Measurements from ENCODE around the gene SUCLG2. TPM values are rescaled to one million over a fixed set of nuclear protein-coding genes. Genes with fewer than 3 reads are reported as not detected.

The SUCLG2 gene
- total RNA-seq, 1 donor from 2014 or later = 94.1 TPM

DNA sequence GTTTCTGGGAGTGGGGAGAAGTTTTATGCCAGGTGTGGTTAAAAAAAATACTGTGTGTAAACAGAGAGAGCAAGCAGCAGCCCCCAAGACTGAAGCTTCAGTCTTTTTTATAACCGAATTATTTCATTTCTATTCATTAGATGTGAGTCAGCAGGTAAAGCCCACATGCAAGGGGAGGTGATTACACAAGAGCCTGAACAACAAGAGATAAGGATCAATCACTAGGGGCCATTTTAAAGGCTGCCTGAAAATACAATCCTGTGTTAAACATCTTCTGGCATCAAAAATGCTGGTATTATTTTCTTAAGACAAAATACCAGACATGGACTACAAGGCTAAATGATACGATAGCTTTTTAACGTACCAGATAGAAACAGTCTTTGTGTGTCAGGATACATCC is 217.3 kb downstream of the SUCLG2 start:
- intact Hi-C loops (cut with DNase I) = no loop called here
- ATAC-seq (ENCODE audit: poor library complexity) (no peak), DNase-seq (no peak)

DNA sequence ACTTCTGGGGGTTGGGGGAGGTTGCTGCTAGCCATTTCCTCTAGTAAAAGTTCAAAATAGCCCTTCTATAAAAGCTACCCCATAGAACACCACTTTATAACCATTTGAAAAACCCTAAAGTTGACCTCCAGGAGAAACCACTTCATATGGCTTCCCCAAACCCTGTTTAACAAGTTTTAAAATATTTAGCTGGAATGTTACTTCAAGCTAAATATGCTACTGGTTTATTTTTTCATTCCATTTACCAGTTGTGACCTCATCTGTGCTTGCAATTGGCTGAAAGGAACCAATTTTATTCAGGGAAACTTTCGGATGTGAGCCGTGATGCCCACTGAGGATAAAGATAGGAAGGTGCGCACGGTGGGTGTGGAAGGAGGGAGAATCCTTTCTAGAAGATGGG is 221.3 kb downstream of the SUCLG2 start:
- ATAC-seq (ENCODE audit: poor library complexity) = no peak
- intact Hi-C loops (cut with DNase I) = no loop called here

GRCh38 chr3:67431887-67432286 is 222.5 kb downstream of the SUCLG2 start:
- no peak for ATAC-seq (ENCODE audit: poor library complexity)
- intact Hi-C loops (cut with DNase I) = no loop called here
- no peak for DNase-seq

More for the DNA sequence above, 221.3 kb downstream of the SUCLG2 start:
- no peak for DNase-seq

- ATAC-seq (ENCODE audit: poor library complexity) = no peak
- DNase-seq = no peak
- intact Hi-C loops (cut with DNase I) = no loop called here
Observed at GRCh38 chr3:67423722-67424121, 230.7 kb downstream of the SUCLG2 start.

- DNase-seq (no peak), ATAC-seq (ENCODE audit: poor library complexity) (no peak)
- intact Hi-C loops (cut with DNase I) = no loop called here
Observed at GRCh38 chr3:67421912-67422311, 232.5 kb downstream of the SUCLG2 start.

GRCh38 chr3:67419779-67420178 is 234.6 kb downstream of the SUCLG2 start:
- intact Hi-C loops (cut with DNase I) = no loop called here
- DNase-seq = no peak
- no peak for ATAC-seq (ENCODE audit: poor library complexity)

GRCh38 chr3:67419218-67419529 is 235.2 kb downstream of the SUCLG2 start:
- ATAC-seq (ENCODE audit: poor library complexity) (peak; percentile 62), DNase-seq (no peak)
- intact Hi-C loops (cut with DNase I) = no loop called here

DNA sequence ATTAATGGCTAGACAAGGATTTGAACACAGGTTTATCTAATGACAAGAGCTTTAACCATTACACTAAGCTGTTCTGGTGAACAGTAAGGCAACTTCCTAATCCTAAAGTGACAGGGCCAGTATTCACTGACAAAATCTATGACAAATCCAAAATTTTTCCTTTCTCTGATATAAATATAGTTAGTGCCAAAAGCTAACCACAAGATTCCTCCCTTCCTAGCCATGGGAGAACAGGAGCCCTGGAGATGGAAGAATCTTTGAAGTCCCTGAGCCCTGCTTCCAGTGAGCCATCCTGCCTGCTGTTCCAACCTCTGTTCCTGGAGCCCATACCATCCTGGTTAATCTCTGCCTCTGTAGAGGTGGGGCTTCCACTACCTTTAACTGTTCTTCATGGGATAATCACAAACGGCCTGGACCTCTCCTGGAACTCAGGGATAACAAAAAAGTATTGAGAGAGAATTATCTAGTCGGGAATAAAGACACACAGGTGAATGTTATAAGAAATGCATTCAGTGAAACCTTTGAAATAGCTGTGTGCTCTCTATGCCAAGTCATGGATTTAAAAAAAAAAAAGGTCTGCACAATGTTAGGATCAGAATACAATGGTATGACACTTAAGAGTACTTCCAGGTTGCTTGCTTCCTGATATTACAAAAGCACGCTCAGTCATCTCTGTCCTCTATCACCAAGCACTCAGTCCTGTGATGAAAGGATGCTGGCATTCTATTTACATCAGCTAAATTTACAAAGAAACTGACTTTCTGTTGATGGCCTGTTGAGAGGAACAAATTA is 235.8 kb downstream of the SUCLG2 start:
- intact Hi-C loops (cut with DNase I) = no loop called here
- ATAC-seq (ENCODE audit: poor library complexity) (peak; percentile 98), DNase-seq (no peak)

GRCh38 chr3:67416703-67417102 is 237.7 kb downstream of the SUCLG2 start:
- ATAC-seq (ENCODE audit: poor library complexity) (no peak), DNase-seq (no peak)
- intact Hi-C loops (cut with DNase I) = no loop called here

DNA sequence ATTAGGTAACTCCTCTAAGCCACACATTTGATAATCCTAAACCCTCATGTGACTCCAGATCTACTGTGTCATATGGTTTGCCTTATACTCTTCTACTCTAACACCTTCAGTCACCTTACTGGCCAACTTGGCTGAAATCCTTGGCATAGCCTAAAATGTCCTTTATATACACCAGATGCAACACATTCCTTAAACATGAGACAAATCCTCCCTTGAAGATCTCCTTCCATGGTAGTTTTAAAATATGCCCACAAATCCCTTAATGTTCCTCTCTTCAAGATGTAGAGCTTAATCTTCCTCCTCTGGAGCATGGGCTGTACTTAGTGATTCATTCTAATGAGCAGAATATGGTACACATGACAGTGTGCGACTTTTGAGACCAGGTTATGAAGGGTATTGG is 238.9 kb downstream of the SUCLG2 start:
- no peak for DNase-seq
- no peak for ATAC-seq (ENCODE audit: poor library complexity)
- intact Hi-C loops (cut with DNase I) = no loop called here

GRCh38 chr3:67414740-67415139 is 239.7 kb downstream of the SUCLG2 start:
- intact Hi-C loops (cut with DNase I) = no loop called here
- DNase-seq (no peak), ATAC-seq (ENCODE audit: poor library complexity) (no peak)

DNA sequence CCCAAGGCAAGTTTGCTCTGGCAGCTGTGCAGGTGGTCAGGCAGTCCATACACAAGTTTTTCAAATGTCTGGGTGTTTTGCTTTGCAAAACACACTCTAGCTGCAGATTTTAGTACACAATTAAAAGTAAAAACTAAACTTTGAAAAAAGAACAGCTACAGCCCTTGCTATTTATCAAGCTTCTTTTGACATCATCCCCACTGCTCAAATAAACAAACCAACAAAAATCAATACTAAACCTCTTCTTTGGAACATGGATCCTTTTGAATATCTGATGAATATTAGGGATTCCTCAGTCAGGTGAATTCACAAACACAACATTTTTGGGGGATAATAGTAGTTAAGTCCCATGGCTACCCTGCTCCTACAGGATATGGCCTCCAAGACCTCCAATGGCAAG is 249.2 kb downstream of the SUCLG2 start:
- intact Hi-C loops (cut with DNase I) = no loop called here
- DNase-seq (no peak), ATAC-seq (ENCODE audit: poor library complexity) (no peak)

DNA sequence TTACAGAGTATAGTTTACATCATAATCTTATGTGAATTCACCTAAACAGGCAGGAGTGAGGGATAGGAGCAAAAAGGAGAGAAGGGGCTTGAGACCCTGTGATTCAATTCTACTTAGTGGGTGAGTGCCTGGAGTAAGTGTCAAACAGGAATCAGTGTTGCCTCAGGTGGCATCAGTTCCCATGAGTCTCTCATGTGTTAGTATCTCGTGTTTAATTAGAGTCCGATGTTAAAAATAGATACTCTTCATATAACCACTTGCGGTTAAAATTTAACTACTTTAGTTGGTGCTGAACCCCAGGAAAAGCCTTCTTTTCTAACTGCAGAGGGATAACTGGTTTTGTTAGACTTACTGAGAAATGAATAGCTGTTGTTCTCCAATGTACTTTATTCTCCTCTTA is 251.5 kb downstream of the SUCLG2 start:
- intact Hi-C loops (cut with DNase I) = no loop called here
- ATAC-seq (ENCODE audit: poor library complexity) = no peak
- no peak for DNase-seq

- ATAC-seq (ENCODE audit: poor library complexity) (peak; percentile 15), DNase-seq (no peak)
- intact Hi-C loops (cut with DNase I) = no loop called here
Observed at GRCh38 chr3:67401921-67402320, 252.5 kb downstream of the SUCLG2 start.

DNA sequence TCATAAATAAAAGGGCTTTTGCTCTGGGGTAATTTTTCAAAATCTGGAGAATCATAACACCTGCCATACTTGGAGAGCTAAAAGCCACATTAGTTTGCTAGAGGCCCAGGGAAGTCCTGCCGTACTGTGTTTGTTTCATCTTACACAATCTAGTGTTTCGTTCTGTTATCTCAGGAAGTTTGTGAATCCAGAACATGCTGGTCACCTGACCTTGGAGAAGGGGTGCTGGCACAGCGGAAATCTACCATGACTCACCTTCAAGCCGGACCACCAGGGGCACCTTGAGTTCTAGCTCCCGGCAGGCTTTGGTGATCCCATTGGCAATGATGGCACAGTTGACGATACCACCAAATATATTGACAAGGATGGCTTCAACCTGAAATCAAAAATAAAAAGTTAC is 253.9 kb downstream of the SUCLG2 start:
- no peak for ATAC-seq (ENCODE audit: poor library complexity)
- intact Hi-C loops (cut with DNase I) = no loop called here
- no peak for DNase-seq

- no peak for ATAC-seq (ENCODE audit: poor library complexity)
- no peak for DNase-seq
- intact Hi-C loops (cut with DNase I) = loop anchor here (10.0 kb wide), 2 partner anchors 406 to 1486 kb away; no protein-coding TSS in a partner anchor
Observed at GRCh38 chr3:67389176-67389575, 265.2 kb downstream of the SUCLG2 start.

- DNase-seq = no peak
- ATAC-seq (ENCODE audit: poor library complexity) = no peak
- intact Hi-C loops (cut with DNase I) = loop anchor here (10.0 kb wide), 2 partner anchors 406 to 1486 kb away; no protein-coding TSS in a partner anchor
Observed at GRCh38 chr3:67388738-67389137, 265.7 kb downstream of the SUCLG2 start.

DNA sequence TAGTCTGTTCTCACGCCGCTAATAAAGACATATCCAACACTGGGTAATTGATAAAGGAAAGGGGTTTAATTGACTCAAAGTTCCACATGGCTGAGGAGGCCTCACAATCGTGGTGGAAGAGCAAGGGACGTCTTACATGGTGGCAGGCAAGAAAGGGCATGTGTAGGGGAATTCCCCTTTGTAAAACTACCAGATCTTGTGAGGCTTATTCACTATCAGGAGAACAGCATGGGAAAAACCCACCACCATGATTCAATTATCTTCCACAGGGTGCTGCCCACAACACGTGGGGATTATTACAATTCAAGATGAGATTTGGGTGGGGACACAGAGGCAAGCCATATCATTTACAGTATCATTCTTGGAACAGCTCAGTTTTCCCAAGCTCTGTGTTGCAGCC is 268.0 kb downstream of the SUCLG2 start:
- DNase-seq = no peak
- no peak for ATAC-seq (ENCODE audit: poor library complexity)
- intact Hi-C loops (cut with DNase I) = loop anchor here (10.0 kb wide), 2 partner anchors 408 to 1488 kb away; no protein-coding TSS in a partner anchor

DNA sequence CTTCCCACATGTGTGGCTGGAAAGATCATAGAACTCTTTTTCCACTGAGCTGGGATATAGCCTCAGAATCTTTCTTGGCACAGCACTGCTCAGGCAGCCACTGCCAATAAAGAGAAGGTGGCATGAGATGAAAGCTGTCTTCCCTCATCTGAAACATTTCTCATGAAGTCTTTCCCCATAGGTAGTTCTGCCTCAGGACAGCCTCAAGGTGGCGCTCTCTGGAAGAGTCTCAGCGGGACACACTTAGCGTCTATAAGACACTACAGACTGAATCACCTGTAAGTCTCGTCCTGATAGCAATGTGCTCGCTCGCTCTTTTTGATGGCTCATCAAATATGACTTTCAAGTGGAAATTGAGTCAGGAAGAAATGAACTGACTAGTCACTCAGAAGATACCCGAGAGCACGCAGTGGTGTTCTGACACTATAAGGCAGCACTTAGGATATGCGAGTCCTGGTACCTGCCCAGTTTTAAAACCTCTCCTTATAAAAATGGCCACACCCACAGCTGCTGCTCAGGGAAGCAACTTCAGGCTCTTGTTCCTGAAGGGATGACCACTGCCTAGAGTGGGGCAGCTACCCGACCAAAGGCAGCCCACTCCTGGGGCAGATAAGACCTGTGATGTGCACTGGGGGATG is 269.5 kb downstream of the SUCLG2 start:
- intact Hi-C loops (cut with DNase I) = loop anchor here (10.0 kb wide), 2 partner anchors 410 to 1490 kb away; no protein-coding TSS in a partner anchor
- no peak for DNase-seq
- ATAC-seq (ENCODE audit: poor library complexity) = peak; percentile 80

GRCh38 chr3:67384016-67384415 is 270.4 kb downstream of the SUCLG2 start:
- intact Hi-C loops (cut with DNase I) = loop anchor here (10.0 kb wide), 2 partner anchors 411 to 1491 kb away; no protein-coding TSS in a partner anchor
- DNase-seq (no peak), ATAC-seq (ENCODE audit: poor library complexity) (no peak)

Measured in Right ventricle myocardium superior (tissue), 1 donor.